K562 (cell line): ENCODE results near the gene PLXND1. TPM values are rescaled to one million over a fixed set of nuclear protein-coding genes. Genes with fewer than 3 reads are reported as not detected.

Experiments
- ATAC-seq: fragments of 200-7000 bp; cut with Tn5 transposase; 3 replicates; pipeline ENCODE4 v1.9.1; 2020; ENCODE audit warnings: moderate library complexity
- BruUV-seq: library from RNA; stranded (reverse); fragments of 400-500 nt; replicated peaks from 2 replicates; lab custom pipeline; 2021; lab: Mats Ljungman, UMichigan
- CTCF ChIA-PET: fragments of 300-600 bp; formaldehyde crosslinking; extraction: SDS; loops from one replicate; lab custom pipeline; 2021; ENCODE audit warnings: low intra/inter-chr PET ratio; lab: Yijun Ruan, JAX
- POLR2A ChIA-PET: fragments of 300-600, 350-650 bp; sonication (Branson Sonifier 250); formaldehyde crosslinking; extraction: SDS; loops from one replicate; lab custom pipeline; 2021; ENCODE audit warnings: antibody characterized with exemption, inconsistent platforms; lab: Yijun Ruan, JAX
- DNase-seq, 4 experiments: peaks; one replicate each; pipeline versions ENCODE4 v3.0.0 to v3.0.0-alpha.2; 2011 to 2018; ENCODE audit warnings: low spot score in 3 of 4, mixed read lengths in 3 of 4; ENCODE audit errors: extremely low read depth in 1 of 4
- FAIRE-seq: peaks from 2 replicates; lab custom pipeline; 2011; peaks lifted over from hg19 to GRCh38; lab: Jason Lieb, UNC
- H2AFZ ChIP-seq: 2 replicates; pipeline ENCODE4 v1.6.0; 2011; ENCODE audit warnings: low read depth, low read length, control low read depth, inconsistent platforms
- H3K27ac ChIP-seq: fragments of 200-600 bp; 3 replicates; pipeline ENCODE4 v1.8.0; 2011; ENCODE audit warnings: low read depth, mild to moderate bottlenecking, control low read depth, inconsistent platforms, low read length, moderate library complexity, mixed read lengths; ENCODE audit errors: extremely low read depth
- H3K27me3 ChIP-seq, 2 experiments: fragments of 300-600 bp in 1 of 2; 2 replicates in 1 of 2; 3 replicates in 1 of 2; pipeline versions ENCODE4 v1.6.0 to v1.8.0; 2011; ENCODE audit warnings: inconsistent platforms in 2 of 2, low read length in 2 of 2, mild to moderate bottlenecking in 1 of 2, mixed read lengths in 1 of 2, moderate library complexity in 1 of 2; ENCODE audit not compliant: control insufficient read depth in 2 of 2, insufficient read depth in 2 of 2
- H3K36me3 ChIP-seq: fragments of 300-600 bp; 3 replicates; pipeline ENCODE4 v1.8.0; 2011; ENCODE audit warnings: mild to moderate bottlenecking, low read length, inconsistent platforms; ENCODE audit not compliant: control insufficient read depth, insufficient read depth
- H3K4me1 ChIP-seq, 2 experiments: fragments of 200-600 bp in 1 of 2; replicated peaks in 1 of 2; 2 replicates in 1 of 2; 3 replicates in 1 of 2; pipeline versions ENCODE4 v1.5.1 to v1.8.0; 2011; ENCODE audit warnings: inconsistent platforms in 2 of 2, low read length in 2 of 2, mild to moderate bottlenecking in 1 of 2, mixed read lengths in 1 of 2, moderate library complexity in 1 of 2; ENCODE audit not compliant: control insufficient read depth in 2 of 2, insufficient read depth in 2 of 2
- H3K4me2 ChIP-seq: 2 replicates; pipeline ENCODE4 v1.6.1; 2011; ENCODE audit warnings: low read length, control low read depth, inconsistent platforms, mixed read lengths; ENCODE audit not compliant: insufficient read depth
- H3K4me3 ChIP-seq: fragments of 200-600 bp; sonication (generic), shearing (Covaris generic); 2 replicates; pipeline ENCODE4 v1.5.1; 2016; ENCODE audit warnings: control low read depth, inconsistent platforms
- H3K79me2 ChIP-seq: fragments of 200-600 bp; 3 replicates; pipeline ENCODE4 v1.8.0; 2011; ENCODE audit warnings: low read length, inconsistent platforms; ENCODE audit not compliant: control insufficient read depth, insufficient read depth
- H3K9ac ChIP-seq, 2 experiments: 2 replicates each; pipeline versions ENCODE4 v1.6.0 to v1.6.1; 2011; ENCODE audit warnings: low read depth in 2 of 2, low read length in 2 of 2, control low read depth in 1 of 2, inconsistent platforms in 1 of 2, mild to moderate bottlenecking in 1 of 2, mixed read lengths in 1 of 2; ENCODE audit not compliant: insufficient read depth in 1 of 2
- H3K9me1 ChIP-seq: one replicate; pipeline ENCODE4 v1.6.0; 2011; ENCODE audit warnings: inconsistent platforms, mild to moderate bottlenecking, low read length, moderate library complexity; ENCODE audit not compliant: control insufficient read depth, insufficient read depth
- H3K9me3 ChIP-seq: replicated peaks from 2 replicates; pipeline ENCODE4 v1.5.1; 2011; ENCODE audit warnings: low read depth, low read length, inconsistent platforms; ENCODE audit not compliant: control insufficient read depth, insufficient read depth
- H4K20me1 ChIP-seq: replicated peaks from 2 replicates; pipeline ENCODE4 v1.6.1; 2011; ENCODE audit warnings: low read length, inconsistent platforms, mixed read lengths; ENCODE audit not compliant: control insufficient read depth, insufficient read depth
- NR2C1 ChIP-seq, 2 experiments: fragments of 450-650 bp; IDR thresholded peaks; 2 replicates each; pipeline ENCODE4 v1.6.1; 2017; ENCODE audit warnings: mild to moderate bottlenecking in 2 of 2, antibody characterized with exemption in 1 of 2, inconsistent platforms in 1 of 2, missing compliant biosample characterization in 1 of 2, missing genetic modification characterization in 1 of 2
- NR2C2 ChIP-seq, 2 experiments: fragments of 200-800 bp in 1 of 2; sonication (Bioruptor generic) in 1 of 2; sonication (generic) in 1 of 2; formaldehyde crosslinking in 1 of 2; IDR thresholded peaks; 2 replicates each; pipeline versions ENCODE4 v1.6.1 to v1.8.0; 2016 to 2022; ENCODE audit warnings: mild to moderate bottlenecking in 1 of 2, missing compliant biosample characterization in 1 of 2, missing genetic modification characterization in 1 of 2, missing genetic modification reagents in 1 of 2
- PHB ChIP-seq: fragments of 250-450 bp; sonication (Bioruptor Pico); IDR thresholded peaks from 2 replicates; pipeline ENCODE4 v1.5.0; 2021
- RBM25 ChIP-seq: fragments of 200-400 bp; formaldehyde crosslinking; IDR thresholded peaks from 2 replicates; pipeline ENCODE4 v1.6.1; 2018; ENCODE audit warnings: low read length, low read depth, moderate library complexity; ENCODE audit not compliant: severe bottlenecking
- SRSF1 ChIP-seq: fragments of 200-400 bp; formaldehyde crosslinking; IDR thresholded peaks from 2 replicates; pipeline ENCODE4 v1.6.1; 2017; ENCODE audit warnings: mild to moderate bottlenecking, low read depth, low read length, moderate library complexity
- TAF1 ChIP-seq: IDR thresholded peaks from 2 replicates; pipeline ENCODE4 v1.6.1; 2011; ENCODE audit warnings: mild to moderate bottlenecking, low read length, moderate library complexity; ENCODE audit not compliant: insufficient read depth, control insufficient read depth, severe bottlenecking; ENCODE audit errors: extremely low read depth
- TEAD1 ChIP-seq, 2 experiments: fragments of 450-650 bp in 1 of 2; sonication (generic) in 1 of 2; formaldehyde crosslinking; IDR thresholded peaks; 2 replicates each; pipeline versions ENCODE4 v1.4.0 to v1.8.0; 2020 to 2022; ENCODE audit warnings: mild to moderate bottlenecking in 2 of 2, missing genetic modification reagents in 1 of 2
- THRA ChIP-seq: fragments of 450-650 bp; IDR thresholded peaks from 2 replicates; pipeline ENCODE4 v1.6.1; 2017; ENCODE audit warnings: mild to moderate bottlenecking, moderate library complexity
- ZBTB7A ChIP-seq: IDR thresholded peaks from 2 replicates; pipeline ENCODE4 v1.6.1; 2011; ENCODE audit warnings: low read depth, mild to moderate bottlenecking, low read length, moderate library complexity, borderline replicate concordance; ENCODE audit not compliant: control insufficient read depth
- WGBS: fragments of 100-300 bp; shearing (Covaris generic); methylation state at CpG from one replicate; pipeline ENCODE4 v1.1.6; 2016; ENCODE audit warnings: low coverage, mixed read lengths; ENCODE audit not compliant: insufficient coverage; ENCODE audit errors: missing lambda C conversion rate; 5-methylcytosine and 5-hydroxymethylcytosine counted together
- in situ Hi-C: fragments of 300-500 bp; cut with MboI; formaldehyde crosslinking; loops from 4 replicates; pipeline ENCODE4 v1.15.0; 2018; ENCODE audit warnings: inconsistent platforms, mixed read lengths
- intact Hi-C: fragments of 100-400 bp; cut with micrococcal nuclease; formaldehyde crosslinking; loops from 2 replicates; pipeline ENCODE4 v1.14.2; 2022
- polyA plus RNA-seq, 8 experiments: library from polyadenylated mRNA; depleted of rRNA in 4 of 8; stranded (reverse) in 5 of 8; unstranded in 3 of 8; fragments of >200 nt; fragmentation: Nextera tagmentation in 2 of 8; fragmentation: Illumina TruSeq in 1 of 8; extraction: Ambion mirVana in 2 of 8; extraction: Trizol in 1 of 8; gene quantifications; 2 replicates each; pipeline versions ENCODE4 v1.2.1 to v1.2.3, GENCODE V29; 2011 to 2014; ENCODE audit warnings: inconsistent platforms in 1 of 8, missing spikeins in 1 of 8
- total RNA-seq, 7 experiments: library from RNA; depleted of rRNA in 6 of 7; stranded (reverse); fragments of >200 nt in 6 of 7; fragmentation: Illumina TruSeq in 2 of 7; extraction: Trizol in 2 of 7; gene quantifications; 2 replicates each; pipeline versions ENCODE4 v1.2.1 to v1.2.3, GENCODE V29; 2011 to 2021; ENCODE audit warnings: low replicate concordance in 1 of 7
- TF ChIP-seq, protein P1 (sequence below): fragments of 250-450 bp; sonication (Bioruptor Pico); IDR thresholded peaks from 2 replicates; pipeline ENCODE4 v1.8.0; 2021; ENCODE audit warnings: borderline replicate concordance, mild to moderate bottlenecking, moderate library complexity; ENCODE audit not compliant: poor library complexity, severe bottlenecking
- TF ChIP-seq, protein P2 (sequence below): sonication (generic); formaldehyde crosslinking; IDR thresholded peaks from 2 replicates; pipeline ENCODE4 v1.8.0; 2022; ENCODE audit warnings: missing genetic modification reagents, mild to moderate bottlenecking, moderate library complexity, borderline replicate concordance

The PLXND1 gene
- total and polyA plus RNA-seq, 9 of the 15 experiments (the other 6 are each of a cell fraction or from before 2014, with no cell fraction given) = 0.34 to 28.8 (median 14.0) TPM

- TF ChIP-seq PHB (CRISPR knock-in tag) (no peak), THRA (no peak), SRSF1 (no peak), TEAD1 (CRISPR knock-in tag; IDR thresholded peaks at IDR 0.05) (no peak)
- TF ChIP-seq, protein P1, sequence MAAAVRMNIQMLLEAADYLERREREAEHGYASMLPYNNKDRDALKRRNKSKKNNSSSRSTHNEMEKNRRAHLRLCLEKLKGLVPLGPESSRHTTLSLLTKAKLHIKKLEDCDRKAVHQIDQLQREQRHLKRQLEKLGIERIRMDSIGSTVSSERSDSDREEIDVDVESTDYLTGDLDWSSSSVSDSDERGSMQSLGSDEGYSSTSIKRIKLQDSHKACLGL (CRISPR knock-in tag) = no peak
Measured at GRCh38 chr3:129585949-129586657, 20.4 kb downstream of the PLXND1 start (continued).

DNA sequence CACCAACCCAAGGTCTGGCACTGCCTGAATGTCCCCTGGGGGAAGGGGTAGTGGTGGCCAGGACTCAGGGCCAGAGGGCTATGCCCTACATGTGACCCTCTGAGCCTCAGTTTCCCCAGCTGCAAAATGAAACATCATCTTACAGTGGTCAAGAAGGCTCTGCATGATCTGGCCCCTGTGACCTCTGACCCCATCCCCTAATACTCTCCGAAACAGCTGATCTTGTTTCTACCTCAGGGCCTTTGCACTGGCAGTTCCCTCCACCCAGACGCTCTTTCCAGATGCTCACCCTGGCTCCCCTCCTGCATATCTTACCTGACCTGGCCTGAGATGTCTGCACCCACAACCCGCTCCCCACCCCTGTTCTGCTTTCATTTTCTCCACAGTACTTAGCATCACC, 21.8 kb downstream of the PLXND1 start:
- no peaks in the 10 kb centered on the region for H3K27me3 ChIP-seq
- H3K4me2 ChIP-seq = no peak overlapping the region
- peaks cover 9 to 49% of the 10 kb centered on the region in 2 experiments; a peak in 4 of 5 replicates for H3K4me1 ChIP-seq
- no peaks in the 10 kb centered on the region for H4K20me1 ChIP-seq
- no peak for ATAC-seq
- no peak overlapping the region for H3K4me3 ChIP-seq
- no peak for FAIRE-seq
- no peaks in the 10 kb centered on the region for H3K9me1 ChIP-seq
- in situ Hi-C loops = no loop called here
- DNase-seq = no peak
- H3K36me3 ChIP-seq = peaks cover 22% of the 10 kb centered on the region; the same call in 2 of the 3 replicates
- TF ChIP-seq, protein P2, sequence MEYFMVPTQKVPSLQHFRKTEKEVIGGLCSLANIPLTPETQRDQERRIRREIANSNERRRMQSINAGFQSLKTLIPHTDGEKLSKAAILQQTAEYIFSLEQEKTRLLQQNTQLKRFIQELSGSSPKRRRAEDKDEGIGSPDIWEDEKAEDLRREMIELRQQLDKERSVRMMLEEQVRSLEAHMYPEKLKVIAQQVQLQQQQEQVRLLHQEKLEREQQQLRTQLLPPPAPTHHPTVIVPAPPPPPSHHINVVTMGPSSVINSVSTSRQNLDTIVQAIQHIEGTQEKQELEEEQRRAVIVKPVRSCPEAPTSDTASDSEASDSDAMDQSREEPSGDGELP (CRISPR knock-in tag) = peak; percentile 44; the same call in 1 of the 2 replicates
- TF ChIP-seq NR2C1 (IDR thresholded peaks at IDR 0.05) (peak; percentile 54; the same call in 1 of the 2 replicates), NR2C1 (tag; IDR thresholded peaks at IDR 0.05) (peak; percentile 63), RBM25 (peak; percentile 29), TAF1 (no peak), NR2C2 (CRISPR knock-in tag; IDR thresholded peaks at IDR 0.05) (peak; percentile 13; the same call in 1 of the 2 replicates), NR2C2 (tag; IDR thresholded peaks at IDR 0.05) (peak; percentile 19; the same call in 1 of the 2 replicates), ZBTB7A (no peak)
- no peaks in the 10 kb centered on the region for H3K9me3 ChIP-seq
- no peak overlapping the region for H2AFZ ChIP-seq
- no peak overlapping the region for H3K27ac ChIP-seq
- no peak overlapping the region for H3K9ac ChIP-seq
- intact Hi-C loops = no loop called here
- no TSS peak for BruUV-seq
- no peaks in the 10 kb centered on the region; the same call in 2 of the 3 replicates for H3K79me2 ChIP-seq
- ChIA-PET POLR2A (no interaction called here), CTCF (no interaction called here)
- WGBS = 93% methylated on average over 2 of the region's 3 CpGs
